Astrocyte (in vitro differentiated cells and primary cell): ENCODE results near the gene GMPPB. TPM values are rescaled to one million over a fixed set of nuclear protein-coding genes. Genes with fewer than 3 reads are reported as not detected.

Experiments used
- DNase-seq: peaks from one replicate; pipeline ENCODE4 v3.0.0-alpha.2; 2010; ENCODE audit warnings: low read depth
- FAIRE-seq: peaks from 2 replicates; lab custom pipeline; 2011; peaks lifted over from hg19 to GRCh38; lab: Jason Lieb, UNC
- H2AFZ ChIP-seq: 2 replicates; pipeline ENCODE4 v1.6.0; 2012; ENCODE audit warnings: low read depth, low read length, inconsistent platforms
- H3K27ac ChIP-seq: 2 replicates; pipeline ENCODE4 v1.5.1; 2011; ENCODE audit warnings: low read depth, low read length, inconsistent platforms
- H3K27me3 ChIP-seq: 2 replicates; pipeline ENCODE4 v1.6.0; 2011; ENCODE audit warnings: low read length, inconsistent platforms; ENCODE audit not compliant: insufficient read depth
- H3K36me3 ChIP-seq: 2 replicates; pipeline ENCODE4 v1.5.1; 2011; ENCODE audit warnings: low read length, inconsistent platforms; ENCODE audit not compliant: insufficient read depth
- H3K4me1 ChIP-seq: 2 replicates; pipeline ENCODE4 v1.5.1; 2011; ENCODE audit warnings: low read length, inconsistent platforms; ENCODE audit not compliant: insufficient read depth
- H3K4me2 ChIP-seq: 2 replicates; pipeline ENCODE4 v1.6.0; 2012; ENCODE audit warnings: low read length, inconsistent platforms
- H3K4me3 ChIP-seq: 2 replicates; pipeline ENCODE4 v1.5.1; 2011; ENCODE audit warnings: low read depth, mild to moderate bottlenecking, low read length, inconsistent platforms; ENCODE audit not compliant: insufficient read depth
- H3K79me2 ChIP-seq: 2 replicates; pipeline ENCODE4 v1.6.0; 2012; ENCODE audit warnings: mild to moderate bottlenecking, low read length, inconsistent platforms; ENCODE audit not compliant: insufficient read depth
- H3K9ac ChIP-seq: 2 replicates; pipeline ENCODE4 v1.6.0; 2012; ENCODE audit warnings: mild to moderate bottlenecking, low read length, inconsistent platforms
- H3K9me3 ChIP-seq: 2 replicates; pipeline ENCODE4 v1.5.1; 2012; ENCODE audit warnings: low read depth, mild to moderate bottlenecking, low read length, inconsistent platforms; ENCODE audit not compliant: insufficient read depth
- H4K20me1 ChIP-seq: 2 replicates; pipeline ENCODE4 v1.6.0; 2012; ENCODE audit warnings: low read length, inconsistent platforms; ENCODE audit not compliant: insufficient read depth
- H3K27ac Mint-ChIP-seq: one replicate; pipeline ENCODE4 v1.8.0; 2021; ENCODE audit warnings: mild to moderate bottlenecking, mixed read lengths; ENCODE audit not compliant: unreplicated experiment
- H3K27me3 Mint-ChIP-seq: one replicate; pipeline ENCODE4 v1.8.0; 2021; ENCODE audit warnings: low read depth, mixed read lengths; ENCODE audit not compliant: unreplicated experiment
- H3K36me3 Mint-ChIP-seq: one replicate; pipeline ENCODE4 v1.8.0; 2021; ENCODE audit warnings: low read depth, mixed read lengths; ENCODE audit not compliant: unreplicated experiment
- H3K4me1 Mint-ChIP-seq: one replicate; pipeline ENCODE4 v1.8.0; 2021; ENCODE audit warnings: low read depth, mixed read lengths; ENCODE audit not compliant: unreplicated experiment
- H3K4me3 Mint-ChIP-seq: one replicate; pipeline ENCODE4 v1.8.0; 2021; ENCODE audit warnings: mild to moderate bottlenecking, moderate library complexity, mixed read lengths; ENCODE audit not compliant: unreplicated experiment
- H3K9me3 Mint-ChIP-seq: one replicate; pipeline ENCODE4 v1.8.0; 2021; ENCODE audit warnings: mild to moderate bottlenecking, mixed read lengths; ENCODE audit not compliant: unreplicated experiment
- CTCF ChIP-seq: IDR thresholded peaks from 2 replicates; pipeline ENCODE4 v1.5.1; 2011; ENCODE audit warnings: low read depth, mild to moderate bottlenecking, inconsistent platforms, low read length, moderate library complexity; ENCODE audit not compliant: insufficient read depth
- EZH2 ChIP-seq: IDR thresholded peaks from 2 replicates; pipeline ENCODE4 v1.6.1; 2012; ENCODE audit warnings: mild to moderate bottlenecking, low read length, inconsistent platforms; ENCODE audit not compliant: insufficient read depth
- total RNA-seq: library from RNA; stranded (reverse); gene quantifications from 2 replicates; pipeline ENCODE4 v1.2.1, GENCODE V29; 2021

The GMPPB gene
- total RNA-seq, 1 donor from 2014 or later = 24.6 TPM

- peak overlapping the region; percentile 62 for H3K4me3 Mint-ChIP-seq
These were observed 2.2 kb downstream of the GMPPB start for GRCh38 chr3:49721596-49721895.

GRCh38 chr3:49720855-49721595 is 2.7 kb downstream of the GMPPB start:
- H3K27me3 ChIP-seq = no peaks in the 10 kb centered on the region
- no peak overlapping the region for H3K9ac ChIP-seq
- TF ChIP-seq CTCF (no peak), EZH2 (no peak)
- peaks cover 3% of the 10 kb centered on the region for H3K36me3 ChIP-seq
- H3K4me3 ChIP-seq = no peak overlapping the region
- H3K27ac Mint-ChIP-seq = no peak overlapping the region
- H3K9me3 Mint-ChIP-seq = peaks cover 3% of the 10 kb centered on the region
- no peak for FAIRE-seq
- peak overlapping the region; percentile 62 for H3K4me3 Mint-ChIP-seq
- peaks cover 26% of the 10 kb centered on the region for H3K4me1 ChIP-seq
- peaks cover 10% of the 10 kb centered on the region for H3K4me1 Mint-ChIP-seq
- no peak overlapping the region for H3K4me2 ChIP-seq
- no peaks in the 10 kb centered on the region for H3K9me3 ChIP-seq
- peaks cover 54% of the 10 kb centered on the region for H4K20me1 ChIP-seq
- H3K36me3 Mint-ChIP-seq = peaks cover 8% of the 10 kb centered on the region
- no peaks in the 10 kb centered on the region for H3K27me3 Mint-ChIP-seq
- no peak overlapping the region for H2AFZ ChIP-seq
- H3K27ac ChIP-seq = no peak overlapping the region
- peaks cover 33% of the 10 kb centered on the region for H3K79me2 ChIP-seq
- DNase-seq = no peak

More at GRCh38 chr3:49721596-49721895, 2.2 kb downstream of the GMPPB start:
- peaks cover 10% of the 10 kb centered on the region for H3K4me1 Mint-ChIP-seq
- Histone ChIP-seq H3K27ac (no peak overlapping the region), H4K20me1 (peaks cover 48% of the 10 kb centered on the region), H3K4me1 (peaks cover 26% of the 10 kb centered on the region), H3K36me3 (peaks cover 3% of the 10 kb centered on the region), H3K9ac (no peak overlapping the region), H2AFZ (no peak overlapping the region), H3K9me3 (no peaks in the 10 kb centered on the region), H3K79me2 (peaks cover 33% of the 10 kb centered on the region), H3K4me2 (no peak overlapping the region), H3K27me3 (no peaks in the 10 kb centered on the region), H3K4me3 (no peak overlapping the region)
- H3K9me3 Mint-ChIP-seq = peaks cover 3% of the 10 kb centered on the region
- no peak for TF ChIP-seq EZH2
- TF ChIP-seq CTCF = no peak
- no peaks in the 10 kb centered on the region for H3K27me3 Mint-ChIP-seq
- no peak overlapping the region for H3K27ac Mint-ChIP-seq
- peaks cover 6% of the 10 kb centered on the region for H3K36me3 Mint-ChIP-seq
- DNase-seq (no peak), FAIRE-seq (no peak)
